H9 (cell line): ENCODE data around the gene KLK1. TPM values are rescaled to one million over a fixed set of nuclear protein-coding genes. Genes with fewer than 3 reads are reported as not detected.
"Not testable (repeated sequence)": the region's sequence is repeated elsewhere in the genome, so short reads cannot be mapped to it uniquely, and the experiment has no call there.

Source experiments
- DNase-seq: peaks from one replicate; pipeline ENCODE4 v3.0.0-alpha.2; 2017
- H2AFZ ChIP-seq: one replicate; pipeline ENCODE4 v1.6.1; 2013; ENCODE audit warnings: mild to moderate bottlenecking, low read length, control low read depth, moderate library complexity
- H2AK5ac ChIP-seq: 2 replicates; pipeline ENCODE4 v1.6.1; 2013; ENCODE audit warnings: low read length, control low read depth, mixed read lengths; ENCODE audit not compliant: insufficient read length
- H2BK120ac ChIP-seq: one replicate; pipeline ENCODE4 v1.6.1; 2013; ENCODE audit warnings: low read depth, mild to moderate bottlenecking, low read length, control low read depth, inconsistent platforms; ENCODE audit not compliant: poor library complexity, severe bottlenecking
- H2BK12ac ChIP-seq: 2 replicates; pipeline ENCODE4 v1.6.1; 2013; ENCODE audit warnings: low read length, control low read depth, mixed read lengths, low read depth; ENCODE audit not compliant: insufficient read length
- H2BK15ac ChIP-seq: 2 replicates; pipeline ENCODE4 v1.6.1; 2013; ENCODE audit warnings: low read depth, low read length, control low read depth
- H2BK20ac ChIP-seq: one replicate; pipeline ENCODE4 v1.6.1; 2013; ENCODE audit warnings: low read depth, mild to moderate bottlenecking, low read length, control low read depth, inconsistent platforms; ENCODE audit not compliant: poor library complexity, severe bottlenecking
- H2BK5ac ChIP-seq: 2 replicates; pipeline ENCODE4 v1.6.1; 2013; ENCODE audit warnings: low read length, control low read depth, mixed read lengths; ENCODE audit not compliant: insufficient read length
- H3K14ac ChIP-seq: 2 replicates; pipeline ENCODE4 v1.6.1; 2013; ENCODE audit warnings: low read length, control low read depth; ENCODE audit not compliant: insufficient read depth
- H3K18ac ChIP-seq: 2 replicates; pipeline ENCODE4 v1.6.1; 2013; ENCODE audit warnings: low read depth, mild to moderate bottlenecking, mixed read lengths, low read length, control low read depth; ENCODE audit not compliant: insufficient read length
- H3K23ac ChIP-seq: 2 replicates; pipeline ENCODE4 v1.6.1; 2013; ENCODE audit warnings: low read length, control low read depth, mixed read lengths, low read depth; ENCODE audit not compliant: insufficient read length
- H3K23me2 ChIP-seq: 2 replicates; pipeline ENCODE4 v1.6.1; 2013; ENCODE audit warnings: low read depth, mild to moderate bottlenecking, mixed read lengths, low read length, control low read depth; ENCODE audit not compliant: insufficient read length, poor library complexity, severe bottlenecking
- H3K27ac ChIP-seq: 2 replicates; pipeline ENCODE4 v1.5.1; 2013; ENCODE audit warnings: low read length, control low read depth, mixed read lengths, low read depth; ENCODE audit not compliant: insufficient read length
- H3K27me3 ChIP-seq: 2 replicates; pipeline ENCODE4 v1.6.1; 2013; ENCODE audit warnings: low read length, control low read depth, inconsistent platforms; ENCODE audit not compliant: insufficient read depth
- H3K4ac ChIP-seq: 2 replicates; pipeline ENCODE4 v1.6.1; 2013; ENCODE audit warnings: low read depth, mild to moderate bottlenecking, control low read depth, inconsistent platforms, low read length, moderate library complexity
- H3K4me1 ChIP-seq: 2 replicates; pipeline ENCODE4 v1.6.1; 2013; ENCODE audit warnings: low read length, control low read depth, inconsistent platforms; ENCODE audit not compliant: insufficient read depth
- H3K4me2 ChIP-seq: 2 replicates; pipeline ENCODE4 v1.6.1; 2013; ENCODE audit warnings: low read length, control low read depth, mixed read lengths; ENCODE audit not compliant: insufficient read length, insufficient read depth
- H3K56ac ChIP-seq: 2 replicates; pipeline ENCODE4 v1.6.1; 2013; ENCODE audit warnings: low read depth, mild to moderate bottlenecking, mixed read lengths, low read length, control low read depth; ENCODE audit not compliant: insufficient read length
- H3K79me1 ChIP-seq: 2 replicates; pipeline ENCODE4 v1.6.1; 2013; ENCODE audit warnings: low read depth, mild to moderate bottlenecking, moderate library complexity, low read length, control low read depth, inconsistent platforms; ENCODE audit not compliant: insufficient read depth, poor library complexity, severe bottlenecking
- H3K79me2 ChIP-seq: 2 replicates; pipeline ENCODE4 v1.6.1; 2013; ENCODE audit warnings: low read length, control low read depth, inconsistent platforms; ENCODE audit not compliant: insufficient read depth
- H3K9ac ChIP-seq: 2 replicates; pipeline ENCODE4 v1.6.1; 2013; ENCODE audit warnings: low read length, control low read depth, mixed read lengths; ENCODE audit not compliant: insufficient read length; ENCODE audit errors: extremely low read depth
- H3K9me3 ChIP-seq: one replicate; pipeline ENCODE4 v1.6.1; 2013; ENCODE audit warnings: low read depth, low read length, inconsistent platforms; ENCODE audit not compliant: control insufficient read depth
- H3T11ph ChIP-seq: one replicate; pipeline ENCODE4 v1.6.1; 2013; ENCODE audit warnings: mild to moderate bottlenecking, low read length, control low read depth, inconsistent platforms
- H4K20me1 ChIP-seq: one replicate; pipeline ENCODE4 v1.6.1; 2013; ENCODE audit not compliant: control insufficient read depth, insufficient read length, insufficient read depth
- H4K5ac ChIP-seq: 2 replicates; pipeline ENCODE4 v1.6.1; 2013; ENCODE audit warnings: low read depth, mild to moderate bottlenecking, mixed read lengths, low read length, control low read depth; ENCODE audit not compliant: insufficient read length
- H4K8ac ChIP-seq: replicated peaks from 2 replicates; pipeline ENCODE4 v1.6.1; 2013; ENCODE audit warnings: low read length, control low read depth, mixed read lengths, low read depth; ENCODE audit not compliant: insufficient read length
- H4K91ac ChIP-seq: 2 replicates; pipeline ENCODE4 v1.6.1; 2013; ENCODE audit warnings: low read depth, mild to moderate bottlenecking, moderate library complexity, mixed read lengths, low read length, control low read depth; ENCODE audit not compliant: insufficient read length
- H3K27ac Mint-ChIP-seq, 3 experiments: 2 replicates in 2 of 3; 3 replicates in 1 of 3; pipeline ENCODE4 v1.8.0; 2020 to 2021; ENCODE audit warnings: mixed read lengths in 3 of 3, mild to moderate bottlenecking in 1 of 3, moderate library complexity in 1 of 3
- H3K27me3 Mint-ChIP-seq: 2 replicates; pipeline ENCODE4 v1.8.0; 2021; ENCODE audit warnings: low read depth, mild to moderate bottlenecking, moderate library complexity, mixed read lengths
- H3K36me3 Mint-ChIP-seq, 3 experiments: 2 replicates in 2 of 3; 3 replicates in 1 of 3; pipeline ENCODE4 v1.8.0; 2020 to 2021; ENCODE audit warnings: low read depth in 3 of 3, mixed read lengths in 3 of 3; ENCODE audit not compliant: insufficient read depth in 1 of 3
- H3K4me1 Mint-ChIP-seq, 2 experiments: 2 replicates each; pipeline ENCODE4 v1.8.0; 2020; ENCODE audit warnings: mixed read lengths in 2 of 2
- H3K4me3 Mint-ChIP-seq, 2 experiments: 2 replicates in 1 of 2; 3 replicates in 1 of 2; pipeline ENCODE4 v1.8.0; 2020 to 2021; ENCODE audit warnings: mild to moderate bottlenecking in 2 of 2, mixed read lengths in 2 of 2, moderate library complexity in 1 of 2
- H3K9me3 Mint-ChIP-seq, 2 experiments: 2 replicates in 1 of 2; 3 replicates in 1 of 2; pipeline ENCODE4 v1.8.0; 2020; ENCODE audit warnings: mild to moderate bottlenecking in 2 of 2, mixed read lengths in 2 of 2, moderate library complexity in 1 of 2
- CTCF ChIP-seq: fragments of 200-600 bp; sonication (generic); conservative IDR thresholded peaks from 3 replicates; pipeline ENCODE4 v1.8.0; 2021; ENCODE audit warnings: antibody characterized with exemption, mild to moderate bottlenecking
- WGBS: extraction: QIAGEN DNeasy Blood & Tissue Kit; methylation state at CpG from one replicate; pipeline ENCODE4 v1.1.7; 2013; ENCODE audit warnings: missing lambda C conversion rate, low lambda C conversion rate, mixed read lengths; ENCODE audit not compliant: insufficient read length; ENCODE audit errors: extremely low coverage; 5-methylcytosine and 5-hydroxymethylcytosine counted together
- total RNA-seq: library from RNA; stranded (reverse); gene quantifications from 2 replicates; pipeline ENCODE4 v1.2.1, GENCODE V29; 2021

Gene KLK1
- total RNA-seq, 1 experiment from 2014 or later, result 2.3 TPM

- Mint-ChIP-seq H3K4me3 (no peak overlapping the region), H3K36me3 (peaks cover 0 to 2% (median 0%) of the 10 kb centered on the region in 3 experiments; a peak in 4 of 7 replicates), H3K9me3 (peaks cover 6 to 10% of the 10 kb centered on the region in 2 experiments; a peak in 4 of 5 replicates), H3K27ac (no peak overlapping the region), H3K27me3 (peaks cover 79% of the 10 kb centered on the region), H3K4me1 (peaks cover 2 to 6% of the 10 kb centered on the region in 2 experiments)
- Histone ChIP-seq H4K8ac (no peak overlapping the region), H2BK5ac (no peak overlapping the region), H2BK120ac (no peak overlapping the region), H3K9ac (no peak overlapping the region), H2AFZ (no peak overlapping the region), H3K23ac (no peak overlapping the region), H4K20me1 (no peaks in the 10 kb centered on the region), H3K4me1 (no peaks in the 10 kb centered on the region), H3K18ac (no peak overlapping the region), H3K56ac (no peak overlapping the region), H3T11ph (no peak overlapping the region), H3K27me3 (peaks cover 4% of the 10 kb centered on the region; the same call in 1 of the 2 replicates), H3K4me2 (no peak overlapping the region), H3K4ac (no peak overlapping the region), H2BK20ac (no peak overlapping the region), H4K5ac (no peak overlapping the region), H3K27ac (no peak overlapping the region), H3K9me3 (no peaks in the 10 kb centered on the region), H3K14ac (no peak overlapping the region), H3K79me2 (no peaks in the 10 kb centered on the region), H2AK5ac (no peak overlapping the region), H3K23me2 (no peaks in the 10 kb centered on the region), H4K91ac (no peak overlapping the region), H2BK15ac (no peak overlapping the region), H3K79me1 (no peaks in the 10 kb centered on the region), H2BK12ac (no peak overlapping the region)
- no peak for TF ChIP-seq CTCF
- DNase-seq, result no peak
- WGBS, result no CpG with 5 or more reads among the region's 3 CpGs
Measured at GRCh38 chr19:50812474-50812873, 11.1 kb downstream of the KLK1 start.

- H3K27ac Mint-ChIP-seq, H2BK5ac ChIP-seq, H2BK12ac ChIP-seq, H4K5ac ChIP-seq, H3K27ac ChIP-seq, H3K18ac ChIP-seq, H3K23me2 ChIP-seq, H3K4me1 Mint-ChIP-seq, H3K14ac ChIP-seq, H3T11ph ChIP-seq, H4K8ac ChIP-seq, H3K23ac ChIP-seq, H4K20me1 ChIP-seq, H3K79me1 ChIP-seq, H3K4ac ChIP-seq, H3K4me3 Mint-ChIP-seq, H4K91ac ChIP-seq, H3K4me2 ChIP-seq, H2AFZ ChIP-seq, H3K9me3 ChIP-seq, DNase-seq, H2BK20ac ChIP-seq, H3K36me3 Mint-ChIP-seq, H3K4me1 ChIP-seq, H3K9ac ChIP-seq, H3K56ac ChIP-seq, H2BK120ac ChIP-seq, H3K9me3 Mint-ChIP-seq, H2AK5ac ChIP-seq, H2BK15ac ChIP-seq, H3K79me2 ChIP-seq, H3K27me3 ChIP-seq: not testable (repeated sequence)
- peaks cover 75% of the 10 kb centered on the region for H3K27me3 Mint-ChIP-seq
- WGBS, result no CpG with 5 or more reads among the region's 3 CpGs
Measured at GRCh38 chr19:50811622-50812238, 11.9 kb downstream of the KLK1 start.
